Epithelial cell of esophagus (primary cell): ENCODE results near the gene MACROD2.

Source experiments
- DNase-seq: peaks from one replicate; pipeline ENCODE4 v3.0.0; 2010; ENCODE audit warnings: low read depth
- H3K4me3 ChIP-seq: 2 replicates; pipeline ENCODE4 v1.5.1; 2011; ENCODE audit warnings: mild to moderate bottlenecking, low read length, control low read depth
- CTCF ChIP-seq: IDR thresholded peaks from 2 replicates; pipeline ENCODE4 v1.5.1; 2011; ENCODE audit warnings: low read depth, mild to moderate bottlenecking, low read length, control low read depth, inconsistent platforms; ENCODE audit not compliant: insufficient read depth; ENCODE audit errors: missing control alignments

Gene MACROD2

GRCh38 chr20:14303651-14304050 is 308.3 kb downstream of the MACROD2 start:
- H3K4me3 ChIP-seq = no peak overlapping the region
- no peak for TF ChIP-seq CTCF
- no peak for DNase-seq

DNA sequence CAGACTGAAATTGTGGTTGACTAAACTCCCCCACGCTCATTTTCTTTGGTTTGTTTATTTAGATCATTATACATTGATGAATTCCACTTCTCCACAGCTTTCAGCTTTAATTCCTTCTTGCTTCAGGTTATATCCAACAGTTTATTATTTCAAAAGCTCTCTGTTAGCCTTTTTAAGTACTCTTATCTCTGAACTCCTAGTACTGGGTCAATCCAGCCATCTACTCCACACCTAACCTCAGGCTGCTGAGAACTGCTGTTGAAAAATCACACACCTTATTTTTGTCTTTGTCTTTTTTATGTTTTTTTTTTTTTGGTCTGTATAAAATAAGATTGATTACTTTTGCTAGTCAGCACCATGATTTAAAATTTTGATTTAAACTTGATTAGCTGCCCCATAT is 309.2 kb downstream of the MACROD2 start:
- H3K4me3 ChIP-seq = no peak overlapping the region
- no peak for DNase-seq
- no peak for TF ChIP-seq CTCF

DNA sequence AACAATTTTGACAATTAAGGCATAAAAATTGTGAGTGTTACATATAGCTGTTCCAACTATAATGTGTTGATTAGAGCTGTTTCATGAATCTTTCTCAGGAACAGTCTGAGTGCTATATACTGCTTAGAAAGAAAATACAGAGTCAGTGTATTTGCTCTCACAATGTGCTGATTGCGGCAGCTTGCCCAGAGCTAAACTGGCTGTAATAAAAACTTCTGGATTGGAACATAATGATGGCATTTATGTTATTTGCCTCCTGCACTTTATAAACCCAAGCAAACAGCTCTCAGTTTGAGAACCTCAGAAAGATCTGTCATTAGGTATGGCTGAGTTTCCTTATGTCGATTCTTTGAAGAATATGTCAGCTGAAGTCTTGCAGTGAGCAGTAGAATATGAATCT is 312.6 kb downstream of the MACROD2 start:
- H3K4me3 ChIP-seq = no peak overlapping the region
- DNase-seq = no peak
- no peak for TF ChIP-seq CTCF

GRCh38 chr20:14310977-14311627 is 315.8 kb downstream of the MACROD2 start:
- H3K4me3 ChIP-seq = no peak overlapping the region
- no peak for TF ChIP-seq CTCF
- peak; percentile 62 for DNase-seq

GRCh38 chr20:14312001-14312400 is 316.7 kb downstream of the MACROD2 start:
- DNase-seq = no peak
- H3K4me3 ChIP-seq = no peak overlapping the region
- no peak for TF ChIP-seq CTCF

- no peak overlapping the region for H3K4me3 ChIP-seq
- TF ChIP-seq CTCF = no peak
- no peak for DNase-seq
Measured at GRCh38 chr20:14313341-14314020, 318.2 kb downstream of the MACROD2 start.

- H3K4me3 ChIP-seq = no peak overlapping the region
- TF ChIP-seq CTCF = no peak
- DNase-seq = no peak
Measured at GRCh38 chr20:14319704-14320103, 324.4 kb downstream of the MACROD2 start.
